ENCODE data around the gene MAP2K2.

Gene MAP2K2

GRCh38 chr19:4065430-4066175 is 58.3 kb downstream of the MAP2K2 start:
- ChIA-PET CTCF (interaction anchor here (1.2 kb wide), 1 partner anchor 14 kb away, joined by 3 read pairs; no protein-coding TSS in a partner anchor), POLR2A (interaction anchor here (0.6 kb wide), 1 partner anchor 78 kb away, joined by 3 read pairs; no protein-coding TSS in a partner anchor)
- peak; percentile 73 for DNase-seq (ENCODE audit: low read depth, low spot score)
- H3K4me3 ChIP-seq (ENCODE audit: low read depth, low read length) = peak overlapping the region; percentile 72
- TF ChIP-seq CTCF (IDR thresholded peaks at IDR 0.05; ENCODE audit: insufficient read depth, low read length, missing control alignments) = no peak

DNA sequence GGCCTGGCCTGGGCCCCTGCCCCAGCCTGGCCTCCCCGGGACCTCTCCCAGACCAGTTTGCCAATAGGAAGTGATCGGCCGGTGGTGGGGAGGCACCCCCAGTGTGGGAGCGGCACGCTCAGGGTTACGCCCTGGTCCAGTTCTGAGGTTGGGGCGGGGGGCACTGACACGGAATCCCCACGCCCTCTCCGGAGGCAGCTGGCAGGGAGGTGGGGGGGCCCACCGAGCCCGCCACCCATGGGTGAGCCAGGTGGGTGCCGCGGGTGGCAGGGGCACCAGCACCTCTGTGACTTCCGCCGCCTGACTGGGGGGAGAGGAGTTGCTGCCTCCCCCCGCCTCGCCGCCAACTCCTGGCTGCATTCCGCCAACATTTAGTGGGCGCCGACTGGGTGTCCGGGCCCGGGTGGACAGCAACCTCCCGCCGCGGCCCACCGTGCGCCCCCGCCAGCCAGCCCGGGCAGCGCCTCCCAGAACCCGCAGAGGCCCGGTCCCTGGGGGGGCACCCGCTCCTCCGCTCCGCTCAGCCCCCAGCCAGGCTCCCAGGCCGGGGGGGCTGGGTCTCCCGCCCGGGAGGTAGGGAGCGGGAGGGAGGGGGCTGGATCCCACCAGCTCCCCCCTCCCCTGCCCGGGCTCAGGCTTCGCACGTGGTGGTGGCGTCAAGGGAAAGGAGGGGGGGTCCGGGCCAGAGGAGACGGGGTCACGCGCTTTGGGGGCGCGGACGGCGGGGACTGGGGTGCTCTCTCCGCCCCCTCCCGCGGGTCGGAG is 59.2 kb downstream of the MAP2K2 start:
- H3K4me3 ChIP-seq (ENCODE audit: low read depth, low read length) = peak overlapping the region; percentile 71
- ChIA-PET POLR2A (no interaction called here), CTCF (no interaction called here)
- no peak for TF ChIP-seq CTCF (IDR thresholded peaks at IDR 0.05; ENCODE audit: insufficient read depth, low read length, missing control alignments)
- no peak for DNase-seq (ENCODE audit: low read depth, low spot score)

DNA sequence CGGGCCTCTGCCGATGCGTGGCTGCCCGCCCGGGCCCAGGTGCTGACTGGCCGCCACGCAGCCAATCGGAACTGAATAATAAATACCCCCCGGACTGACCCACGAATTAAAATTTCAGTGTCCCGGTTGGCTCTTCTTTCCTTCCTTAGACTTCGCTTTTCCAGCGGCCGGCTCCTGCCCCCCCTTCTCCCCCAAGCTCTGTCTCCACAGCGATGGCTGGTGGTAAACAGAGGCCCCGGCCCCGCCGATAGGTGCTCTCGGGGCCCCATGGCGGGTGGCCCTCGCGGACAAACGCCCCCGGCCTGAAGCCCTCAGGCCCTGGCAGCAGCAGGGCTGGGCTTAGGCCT is 59.8 kb downstream of the MAP2K2 start:
- H3K4me3 ChIP-seq (ENCODE audit: low read depth, low read length) = peak overlapping the region; percentile 71
- no peak for DNase-seq (ENCODE audit: low read depth, low spot score)
- CTCF ChIA-PET = no interaction called here
- POLR2A ChIA-PET = no interaction called here
- no peak for TF ChIP-seq CTCF (IDR thresholded peaks at IDR 0.05; ENCODE audit: insufficient read depth, low read length, missing control alignments)

- no peak for TF ChIP-seq CTCF (IDR thresholded peaks at IDR 0.05; ENCODE audit: insufficient read depth, low read length, missing control alignments)
- peak overlapping the region; percentile 71 for H3K4me3 ChIP-seq (ENCODE audit: low read depth, low read length)
- CTCF ChIA-PET = interaction anchor here (1.4 kb wide), 1 partner anchor 76 kb away, joined by 4 read pairs; no protein-coding TSS in a partner anchor
- no peak for DNase-seq (ENCODE audit: low read depth, low spot score)
- POLR2A ChIA-PET = no interaction called here
Measured at GRCh38 chr19:4063369-4064148, 60.4 kb downstream of the MAP2K2 start.

GRCh38 chr19:4062419-4063368 is 61.2 kb downstream of the MAP2K2 start:
- POLR2A ChIA-PET = no interaction called here

More at GRCh38 chr19:4062419-4063368, 61.2 kb downstream of the MAP2K2 start:
- H3K4me3 ChIP-seq (ENCODE audit: low read depth, low read length) = peak overlapping the region; percentile 8
- CTCF ChIA-PET = interaction anchor here (0.9 to 1.4 kb wide), 2 partner anchors 77 to 125 kb away, joined by 3 to 4 read pairs; no protein-coding TSS in a partner anchor
- no peak for TF ChIP-seq CTCF (IDR thresholded peaks at IDR 0.05; ENCODE audit: insufficient read depth, low read length, missing control alignments)
- no peak for DNase-seq (ENCODE audit: low read depth, low spot score)
